HFFc6 (cell line): ENCODE measurements around the gene LARP1. TPM values are rescaled to one million over a fixed set of nuclear protein-coding genes. Genes with fewer than 3 reads are reported as not detected.

Experiments
- DNase-seq: peaks from one replicate; pipeline ENCODE4 v3.0.0-alpha.2; 2018
- H3K27ac Mint-ChIP-seq: 2 replicates; pipeline ENCODE4 v1.8.0; 2020; ENCODE audit warnings: mild to moderate bottlenecking, mixed read lengths
- H3K27me3 Mint-ChIP-seq: 2 replicates; pipeline ENCODE4 v1.8.0; 2021; ENCODE audit warnings: mild to moderate bottlenecking, moderate library complexity, mixed read lengths; ENCODE audit not compliant: insufficient read depth
- H3K36me3 Mint-ChIP-seq: 2 replicates; pipeline ENCODE4 v1.8.0; 2021; ENCODE audit warnings: low read depth, mixed read lengths
- H3K4me1 Mint-ChIP-seq: 2 replicates; pipeline ENCODE4 v1.8.0; 2020; ENCODE audit warnings: low read depth, mixed read lengths
- H3K4me3 Mint-ChIP-seq: 2 replicates; pipeline ENCODE4 v1.8.0; 2020; ENCODE audit warnings: mild to moderate bottlenecking, moderate library complexity, mixed read lengths
- H3K9me3 Mint-ChIP-seq: 2 replicates; pipeline ENCODE4 v1.8.0; 2020; ENCODE audit warnings: mild to moderate bottlenecking, mixed read lengths
- total RNA-seq, 6 experiments: library from RNA; stranded (reverse); fragmentation: NEBNext Ultra II Directional; extraction: Animal tissue kit (Norgen Biotek cat#: 25700); gene quantifications; 2 replicates in 1 of 6; 3 replicates in 5 of 6; pipeline ENCODE4 v1.2.3, GENCODE V29; 2021
- TF ChIP-seq, protein P1 (sequence below): fragments of 200-600 bp; sonication (generic); IDR thresholded peaks from 2 replicates; pipeline ENCODE4 v1.5.0; 2021; ENCODE audit warnings: antibody characterized with exemption, mild to moderate bottlenecking

Gene LARP1
- total RNA-seq, 6 experiments from 2014 or later: 204 to 228 (median 208) TPM

DNA sequence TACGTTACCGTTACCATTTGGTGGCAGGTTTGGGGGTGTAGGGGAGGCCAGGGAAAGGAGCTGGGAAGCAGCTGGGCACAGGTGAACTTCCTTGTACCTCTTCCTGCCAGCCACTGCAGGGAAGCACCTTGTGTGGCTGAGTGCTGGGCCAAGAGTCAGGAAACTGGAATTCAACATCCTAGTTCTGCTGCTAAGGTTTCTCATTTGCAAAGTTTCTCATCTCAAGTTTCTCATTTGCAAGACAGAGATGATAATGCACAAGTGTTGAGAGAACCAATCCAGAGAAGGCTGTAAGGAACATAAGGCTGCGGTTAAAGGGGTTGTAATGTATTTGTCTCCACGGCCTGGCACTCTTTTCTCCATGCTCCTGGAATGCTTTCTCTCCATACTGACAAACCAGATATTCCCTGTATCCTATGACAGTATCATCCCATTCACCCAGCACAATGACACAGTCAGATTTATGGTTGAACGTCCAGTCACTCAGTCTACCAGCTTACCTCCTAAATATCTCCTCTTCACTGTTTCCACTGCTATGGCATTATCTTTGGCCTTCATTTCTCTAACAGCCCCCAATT is 33.6 kb upstream of the LARP1 start:
- Mint-ChIP-seq H3K36me3 (no peaks in the 10 kb centered on the region; the same call in 1 of the 2 replicates), H3K4me1 (peaks cover 8% of the 10 kb centered on the region), H3K27ac (no peak overlapping the region), H3K9me3 (no peaks in the 10 kb centered on the region), H3K27me3 (peaks cover 2% of the 10 kb centered on the region; the same call in 1 of the 2 replicates), H3K4me3 (no peak overlapping the region)
- TF ChIP-seq, protein P1, sequence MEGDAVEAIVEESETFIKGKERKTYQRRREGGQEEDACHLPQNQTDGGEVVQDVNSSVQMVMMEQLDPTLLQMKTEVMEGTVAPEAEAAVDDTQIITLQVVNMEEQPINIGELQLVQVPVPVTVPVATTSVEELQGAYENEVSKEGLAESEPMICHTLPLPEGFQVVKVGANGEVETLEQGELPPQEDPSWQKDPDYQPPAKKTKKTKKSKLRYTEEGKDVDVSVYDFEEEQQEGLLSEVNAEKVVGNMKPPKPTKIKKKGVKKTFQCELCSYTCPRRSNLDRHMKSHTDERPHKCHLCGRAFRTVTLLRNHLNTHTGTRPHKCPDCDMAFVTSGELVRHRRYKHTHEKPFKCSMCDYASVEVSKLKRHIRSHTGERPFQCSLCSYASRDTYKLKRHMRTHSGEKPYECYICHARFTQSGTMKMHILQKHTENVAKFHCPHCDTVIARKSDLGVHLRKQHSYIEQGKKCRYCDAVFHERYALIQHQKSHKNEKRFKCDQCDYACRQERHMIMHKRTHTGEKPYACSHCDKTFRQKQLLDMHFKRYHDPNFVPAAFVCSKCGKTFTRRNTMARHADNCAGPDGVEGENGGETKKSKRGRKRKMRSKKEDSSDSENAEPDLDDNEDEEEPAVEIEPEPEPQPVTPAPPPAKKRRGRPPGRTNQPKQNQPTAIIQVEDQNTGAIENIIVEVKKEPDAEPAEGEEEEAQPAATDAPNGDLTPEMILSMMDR: no peak
- no peak for DNase-seq

GRCh38 chr5:154722097-154722496 is 33.1 kb upstream of the LARP1 start:
- Mint-ChIP-seq H3K27me3 (peaks cover 2% of the 10 kb centered on the region; the same call in 1 of the 2 replicates), H3K36me3 (no peaks in the 10 kb centered on the region; the same call in 1 of the 2 replicates), H3K4me3 (no peak overlapping the region), H3K4me1 (peaks cover 9% of the 10 kb centered on the region), H3K27ac (no peak overlapping the region), H3K9me3 (no peaks in the 10 kb centered on the region)
- no peak for DNase-seq
- TF ChIP-seq, protein P1: no peak

- no peaks in the 10 kb centered on the region; the same call in 1 of the 2 replicates for H3K36me3 Mint-ChIP-seq
- peaks cover 4% of the 10 kb centered on the region for H3K27me3 Mint-ChIP-seq
- TF ChIP-seq, protein P1: no peak
- DNase-seq: no peak
- no peak overlapping the region for H3K27ac Mint-ChIP-seq
- no peak overlapping the region for H3K4me3 Mint-ChIP-seq
- no peaks in the 10 kb centered on the region for H3K9me3 Mint-ChIP-seq
- peaks cover 13% of the 10 kb centered on the region for H3K4me1 Mint-ChIP-seq
These were observed 32.2 kb upstream of the LARP1 start for GRCh38 chr5:154722936-154723335.

DNA sequence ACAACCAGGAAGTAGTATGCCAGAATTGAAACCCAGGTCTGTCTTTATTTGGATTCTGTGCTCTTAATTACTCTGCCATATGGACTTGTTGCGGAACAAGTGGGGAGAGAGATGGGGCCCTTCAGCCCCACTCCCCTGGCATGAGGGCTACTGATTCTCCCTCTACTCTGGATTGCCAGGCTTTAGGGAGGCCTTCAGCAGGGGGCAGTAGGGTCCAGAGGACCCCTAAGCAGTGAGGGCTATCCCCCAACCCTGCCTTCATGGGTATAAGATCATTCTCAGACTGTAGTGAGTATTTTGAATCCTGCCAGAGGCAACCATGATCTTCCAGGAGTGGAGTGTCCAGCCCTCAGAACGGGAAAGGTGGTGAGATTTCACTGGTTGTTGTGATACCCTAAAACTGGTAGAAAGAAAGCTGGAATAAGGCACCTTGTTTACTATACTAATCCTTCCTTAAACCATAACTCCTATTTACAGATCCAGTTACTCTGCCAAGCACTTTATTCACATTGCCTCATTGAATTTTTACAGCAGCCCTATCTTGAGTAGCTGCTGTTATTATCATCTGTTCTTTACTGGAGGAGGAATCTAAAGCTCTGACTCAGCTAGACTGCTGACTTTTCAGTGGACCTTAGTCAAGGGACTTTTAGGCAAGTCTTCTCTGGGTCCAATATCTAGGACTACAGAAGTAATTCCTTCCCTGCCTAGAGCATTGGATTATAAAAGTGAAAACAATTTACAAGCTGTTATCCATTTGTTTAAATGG is 31.3 kb upstream of the LARP1 start:
- H3K4me1 Mint-ChIP-seq: peaks cover 13% of the 10 kb centered on the region
- TF ChIP-seq, protein P1: no peak
- peak; percentile 39 for DNase-seq
- H3K27me3 Mint-ChIP-seq: peaks cover 4% of the 10 kb centered on the region
- H3K27ac Mint-ChIP-seq: no peak overlapping the region
- H3K4me3 Mint-ChIP-seq: no peak overlapping the region
- H3K36me3 Mint-ChIP-seq: no peaks in the 10 kb centered on the region; the same call in 1 of the 2 replicates
- no peaks in the 10 kb centered on the region for H3K9me3 Mint-ChIP-seq

DNA sequence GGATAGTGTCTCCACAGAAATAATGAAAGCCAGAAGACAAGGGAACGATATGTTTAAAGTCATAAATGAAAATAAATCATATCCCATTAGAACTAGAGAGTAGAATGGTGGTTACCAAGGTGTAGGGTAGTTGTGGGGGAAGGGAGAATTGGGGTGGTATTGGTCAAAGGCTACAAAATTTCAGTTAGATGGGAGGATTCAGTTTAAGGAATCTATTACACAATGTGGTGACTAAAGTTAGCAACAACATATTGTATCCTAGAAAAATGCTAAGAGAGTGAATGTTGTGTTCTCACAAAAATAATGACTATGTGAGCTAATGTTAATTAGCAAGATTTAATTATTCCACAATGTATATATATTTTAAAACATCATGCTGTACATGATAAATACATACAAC is 27.8 kb upstream of the LARP1 start:
- H3K9me3 Mint-ChIP-seq: 0 out of 2 replicates have a peak, but pooled peaks cover 4% of the 10 kb centered on the region
- H3K27me3 Mint-ChIP-seq: peaks cover 3% of the 10 kb centered on the region
- H3K27ac Mint-ChIP-seq: no peak overlapping the region
- no peaks in the 10 kb centered on the region; the same call in 1 of the 2 replicates for H3K36me3 Mint-ChIP-seq
- TF ChIP-seq, protein P1: no peak
- no peak overlapping the region for H3K4me3 Mint-ChIP-seq
- DNase-seq: no peak
- H3K4me1 Mint-ChIP-seq: peaks cover 13% of the 10 kb centered on the region
